GM19324 (cell line): ENCODE results near the gene HOXA4.

Source experiments
- ATAC-seq: cut with Tn5 transposase; IDR thresholded peaks from one replicate; pipeline ENCODE4 v1.9.1; 2021; ENCODE audit warnings: mild to moderate bottlenecking, moderate library complexity; ENCODE audit not compliant: unreplicated experiment, low FRiP score

HOXA4 gene

GRCh38 chr7:27148756-27149641 lies 18.4 kb upstream of the HOXA4 start:
- no peak for ATAC-seq

DNA sequence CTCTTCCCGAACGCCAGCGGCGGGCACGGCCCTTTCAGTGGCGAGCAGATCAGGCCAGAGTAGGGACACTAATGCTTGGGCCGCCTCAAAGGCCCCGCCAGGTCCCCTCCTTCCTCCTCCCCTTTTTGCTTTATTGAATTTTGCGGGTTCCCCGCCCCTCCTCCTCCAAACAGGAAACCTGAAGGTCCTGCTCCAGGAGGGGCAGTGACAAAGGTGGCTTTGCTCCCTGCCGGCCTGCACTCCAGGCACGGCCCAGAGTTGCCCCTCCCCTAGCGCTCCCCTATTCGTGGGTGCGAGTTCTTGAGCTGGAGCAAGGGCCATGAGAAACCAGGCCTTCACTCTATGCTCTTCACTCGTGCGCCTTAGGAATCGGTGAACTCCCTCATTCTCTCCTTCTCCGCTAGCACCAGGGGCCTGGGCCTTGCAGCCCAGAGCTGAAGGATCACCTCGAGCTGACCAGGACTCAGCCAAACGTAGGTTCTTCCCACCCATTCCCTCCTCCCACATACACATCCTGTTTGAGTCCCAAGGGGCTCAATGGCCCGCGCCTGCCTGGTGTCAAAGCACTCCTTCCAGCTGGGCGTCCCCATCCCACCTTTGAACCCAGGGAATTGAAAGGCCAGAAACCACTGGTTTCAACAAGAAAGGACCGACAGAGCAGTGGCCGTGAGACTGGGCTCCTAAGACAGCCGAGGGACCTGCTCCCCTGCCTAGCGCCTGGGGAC lies 17.6 kb upstream of the HOXA4 start:
- no peak for ATAC-seq

DNA sequence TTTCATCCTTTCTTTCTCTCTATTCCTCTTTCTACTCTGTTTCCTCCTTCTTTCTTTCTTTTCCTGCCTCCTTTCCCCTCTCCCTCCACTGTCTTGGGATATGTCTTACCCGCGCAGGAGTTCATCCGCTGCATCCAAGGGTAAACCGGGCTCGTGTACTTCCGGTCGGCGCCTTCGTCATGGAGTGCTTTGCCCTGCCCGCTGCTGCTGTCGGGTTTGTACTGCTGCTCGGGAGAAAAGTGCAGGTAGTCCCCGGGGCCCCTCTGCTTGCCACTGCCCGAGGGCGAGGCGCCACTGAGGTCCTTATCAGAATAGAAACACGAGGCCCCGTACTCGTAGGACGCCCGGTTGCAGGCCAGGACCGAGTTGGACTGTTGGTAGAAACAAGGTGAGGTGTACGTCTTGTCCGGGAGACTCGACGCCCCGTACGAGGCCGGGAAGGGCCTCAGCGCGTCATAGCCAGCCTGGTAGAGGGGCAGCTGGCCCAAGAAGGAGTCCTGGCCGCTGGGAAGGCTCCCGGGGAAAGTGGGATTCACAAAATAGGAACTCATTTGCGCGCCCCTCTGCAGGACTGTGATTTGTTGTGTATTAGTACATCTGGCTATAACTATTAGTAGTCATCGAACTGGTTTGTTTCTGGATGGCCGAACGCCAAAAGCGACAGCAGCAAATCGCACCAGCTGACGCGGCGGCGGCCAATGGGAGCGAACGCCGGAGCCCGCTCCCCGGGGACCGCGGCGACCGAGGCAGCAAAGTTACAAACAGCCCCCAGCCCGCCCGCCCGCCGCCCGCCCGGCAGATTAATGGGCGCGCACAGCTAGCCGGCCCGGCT lies 16.9 kb upstream of the HOXA4 start, which contains the start of gene HOXA6:
HOXA6 (minus strand) TSS at position 576 of the 832 bp plus-strand sequence; CDS start at position 551, 25 bp downstream.
- ATAC-seq = no peak

- no peak for ATAC-seq
Observed at GRCh38 chr7:27146491-27147198, 16.1 kb upstream of the HOXA4 start.

DNA sequence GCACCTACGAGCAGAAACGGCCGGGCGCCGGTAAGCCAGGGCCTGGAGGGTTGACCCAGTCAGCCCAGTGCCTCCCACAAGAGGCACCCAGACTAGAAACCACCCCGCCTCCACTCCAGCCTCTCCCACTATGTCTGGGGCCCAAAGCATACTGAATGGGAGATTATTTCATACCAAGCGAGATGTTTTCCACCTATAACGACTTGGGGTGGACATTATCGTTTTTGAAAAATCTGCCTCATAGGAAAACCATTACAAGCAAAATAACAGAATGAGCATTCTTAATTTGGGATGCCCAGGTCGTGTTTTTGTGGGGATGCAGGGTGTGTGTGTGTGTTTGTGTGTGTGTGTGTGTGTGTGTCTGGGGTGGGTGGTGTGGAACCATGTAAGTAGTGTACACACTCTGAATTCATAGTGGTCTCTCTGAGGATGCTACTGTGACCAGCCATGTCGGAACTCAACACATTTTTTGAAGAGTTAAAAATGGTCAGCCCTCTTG lies 15.4 kb upstream of the HOXA4 start:
- no peak for ATAC-seq

- ATAC-seq = no peak
Observed at GRCh38 chr7:27145165-27145913, 14.8 kb upstream of the HOXA4 start.

- no peak for ATAC-seq
Observed at GRCh38 chr7:27144781-27145164, 14.2 kb upstream of the HOXA4 start.

GRCh38 chr7:27143950-27144780 lies 13.6 kb upstream of the HOXA4 start:
- ATAC-seq = no peak

DNA sequence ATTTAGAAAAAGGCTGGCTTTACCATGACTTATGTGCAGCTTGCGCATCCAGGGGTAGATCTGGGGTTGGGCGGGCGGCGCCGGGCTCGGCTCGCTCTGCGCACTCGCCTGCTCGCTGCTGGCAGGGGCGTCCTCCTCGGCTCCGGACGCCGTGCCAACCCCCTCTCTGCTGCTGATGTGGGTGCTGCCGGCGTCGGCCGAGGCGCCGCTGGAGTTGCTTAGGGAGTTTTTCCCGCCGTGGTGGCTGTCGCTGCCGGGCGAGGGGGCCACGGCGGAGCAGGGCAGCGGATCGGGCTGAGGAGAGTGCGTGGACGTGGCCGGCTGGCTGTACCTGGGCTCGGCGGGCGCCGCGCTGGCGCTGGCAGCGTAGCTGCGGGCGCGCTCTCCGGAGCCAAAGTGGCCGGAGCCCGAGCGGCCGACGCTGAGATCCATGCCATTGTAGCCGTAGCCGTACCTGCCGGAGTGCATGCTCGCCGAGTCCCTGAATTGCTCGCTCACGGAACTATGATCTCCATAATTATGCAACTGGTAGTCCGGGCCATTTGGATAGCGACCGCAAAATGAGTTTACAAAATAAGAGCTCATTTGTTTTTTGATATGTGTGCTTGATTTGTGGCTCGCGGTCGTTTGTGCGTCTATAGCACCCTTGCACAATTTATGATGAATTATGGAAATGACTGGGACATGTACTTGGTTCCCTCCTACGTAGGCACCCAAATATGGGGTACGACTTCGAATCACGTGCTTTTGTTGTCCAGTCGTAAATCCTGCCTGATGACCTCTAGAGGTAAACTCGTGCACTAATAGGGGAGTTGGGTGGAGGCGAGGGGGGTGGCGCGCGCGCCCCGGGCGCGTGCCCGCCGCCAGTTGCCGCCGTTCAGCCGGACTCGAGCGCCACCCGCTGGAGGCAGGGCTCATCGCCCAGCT lies 12.7 kb upstream of the HOXA4 start, which contains the start of gene HOXA5:
HOXA5 (minus strand) TSS at position 659 of the 927 bp plus-strand sequence; CDS start at position 585, 74 bp downstream.
- ATAC-seq = no peak

DNA sequence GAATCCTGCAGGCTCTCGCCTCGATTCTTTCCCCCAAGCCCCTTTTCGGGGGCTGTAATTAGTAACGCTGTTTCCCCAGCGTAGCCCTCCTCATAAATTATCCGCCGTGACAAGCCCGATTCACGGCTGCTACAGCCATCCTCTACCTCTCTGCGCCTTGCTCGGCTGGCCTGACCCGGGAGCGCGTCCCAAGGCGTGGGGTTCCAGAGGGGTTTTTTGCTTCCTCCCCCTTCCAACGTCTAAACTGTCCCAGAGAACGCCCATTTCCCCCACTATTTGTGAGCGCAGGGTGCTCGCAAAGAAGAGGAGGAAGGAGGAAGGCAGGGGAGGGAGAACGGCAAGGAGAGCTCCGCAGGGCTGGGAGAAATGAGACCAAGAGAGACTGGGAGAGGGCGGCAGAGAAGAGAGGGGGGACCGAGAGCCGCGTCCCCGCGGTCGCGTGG lies 12.0 kb upstream of the HOXA4 start:
- no peak for ATAC-seq

- ATAC-seq = no peak
Observed at GRCh38 chr7:27141923-27142579, 11.5 kb upstream of the HOXA4 start.

DNA sequence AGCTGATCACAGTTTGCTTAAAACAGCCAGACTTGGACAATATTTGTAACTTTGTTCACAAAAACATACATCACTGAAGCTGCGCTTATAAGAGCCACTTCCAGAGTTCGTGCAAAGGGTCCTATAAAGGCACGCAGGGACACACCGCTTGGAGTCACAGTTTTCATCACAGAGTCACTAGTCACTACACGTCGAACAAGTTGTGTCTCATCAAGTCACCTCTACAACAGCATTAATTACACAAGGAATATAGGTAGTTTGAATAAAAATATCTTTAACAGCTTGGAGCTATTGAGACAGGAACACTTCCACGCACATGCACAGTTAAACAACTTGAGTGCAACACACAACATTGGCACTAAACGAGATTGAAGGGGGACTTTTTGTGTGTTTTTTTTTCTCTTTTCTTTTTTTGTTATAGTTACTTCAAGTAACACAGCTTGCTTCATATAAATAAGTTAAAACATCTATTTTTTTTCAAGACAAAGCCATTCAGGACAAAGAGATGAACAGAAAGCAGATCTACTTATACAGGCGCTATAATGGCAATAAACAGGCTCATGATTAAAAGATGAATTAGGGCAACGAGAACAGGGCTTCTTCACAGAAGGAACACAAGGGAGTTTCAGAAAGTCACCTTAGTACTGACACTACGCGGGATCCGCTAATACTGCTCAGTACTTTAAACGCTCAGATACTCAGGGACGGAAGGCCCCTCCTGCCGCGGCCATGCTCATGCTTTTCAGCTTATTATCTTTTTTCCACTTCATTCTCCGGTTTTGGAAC lies 10.8 kb upstream of the HOXA4 start:
- ATAC-seq = no peak

DNA sequence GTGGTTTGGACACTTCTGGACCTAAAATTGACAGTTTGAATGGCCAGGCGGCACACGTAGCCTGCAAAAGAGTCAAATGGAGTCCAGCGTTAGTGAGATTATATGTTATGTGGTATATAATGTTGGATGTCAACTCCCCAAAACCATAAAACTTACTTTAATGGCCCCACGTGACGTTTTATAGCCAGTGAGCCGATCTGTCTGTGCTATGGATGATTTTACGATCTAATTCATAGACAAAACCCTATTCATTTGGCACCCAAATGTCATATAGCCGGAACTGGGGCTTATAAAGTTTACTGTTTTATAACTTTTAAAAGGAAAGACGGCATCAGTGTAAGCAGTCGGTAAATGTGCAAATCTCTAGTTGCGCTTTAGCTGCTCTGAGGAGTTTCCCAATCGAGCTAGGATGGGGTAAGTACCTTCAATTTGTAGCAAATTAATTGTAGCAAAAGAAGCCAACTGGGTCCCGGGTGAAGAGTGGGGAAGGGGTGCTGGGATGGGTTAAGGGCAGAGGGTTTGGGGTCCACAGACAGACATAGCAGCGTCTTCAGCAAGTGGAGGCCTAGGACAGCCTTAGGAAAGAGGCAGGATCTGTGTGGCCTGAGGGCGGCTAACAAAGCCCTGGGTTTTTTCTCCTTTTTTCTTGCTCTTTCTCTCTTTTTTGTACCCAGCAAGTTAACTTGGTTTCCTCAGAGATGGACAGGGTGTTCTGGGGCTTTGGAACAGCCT lies 9.7 kb upstream of the HOXA4 start:
- ATAC-seq = no peak

GRCh38 chr7:27139334-27140125 lies 9.0 kb upstream of the HOXA4 start:
- no peak for ATAC-seq

- ATAC-seq = no peak
Observed at GRCh38 chr7:27138985-27139333, 8.4 kb upstream of the HOXA4 start.
